Stimulated activated CD8-positive, alpha-beta memory T cell treated with anti-CD3 and anti-CD28 coated beads, Interleukin-12 subunit alpha, Interleukin-12 subunit beta, amount 100 ng/mL, for 24 hours (primary cell): ENCODE data around the gene KRTAP5-9.
"Not testable (repeated sequence)": the region's sequence is repeated elsewhere in the genome, so short reads cannot be mapped to it uniquely, and the experiment has no call there.

ENCODE experiments used
- DNase-seq: peaks from one replicate; pipeline ENCODE4 v3.0.0-alpha.2; 2020; ENCODE audit errors: extremely low read depth

Gene KRTAP5-9

DNA sequence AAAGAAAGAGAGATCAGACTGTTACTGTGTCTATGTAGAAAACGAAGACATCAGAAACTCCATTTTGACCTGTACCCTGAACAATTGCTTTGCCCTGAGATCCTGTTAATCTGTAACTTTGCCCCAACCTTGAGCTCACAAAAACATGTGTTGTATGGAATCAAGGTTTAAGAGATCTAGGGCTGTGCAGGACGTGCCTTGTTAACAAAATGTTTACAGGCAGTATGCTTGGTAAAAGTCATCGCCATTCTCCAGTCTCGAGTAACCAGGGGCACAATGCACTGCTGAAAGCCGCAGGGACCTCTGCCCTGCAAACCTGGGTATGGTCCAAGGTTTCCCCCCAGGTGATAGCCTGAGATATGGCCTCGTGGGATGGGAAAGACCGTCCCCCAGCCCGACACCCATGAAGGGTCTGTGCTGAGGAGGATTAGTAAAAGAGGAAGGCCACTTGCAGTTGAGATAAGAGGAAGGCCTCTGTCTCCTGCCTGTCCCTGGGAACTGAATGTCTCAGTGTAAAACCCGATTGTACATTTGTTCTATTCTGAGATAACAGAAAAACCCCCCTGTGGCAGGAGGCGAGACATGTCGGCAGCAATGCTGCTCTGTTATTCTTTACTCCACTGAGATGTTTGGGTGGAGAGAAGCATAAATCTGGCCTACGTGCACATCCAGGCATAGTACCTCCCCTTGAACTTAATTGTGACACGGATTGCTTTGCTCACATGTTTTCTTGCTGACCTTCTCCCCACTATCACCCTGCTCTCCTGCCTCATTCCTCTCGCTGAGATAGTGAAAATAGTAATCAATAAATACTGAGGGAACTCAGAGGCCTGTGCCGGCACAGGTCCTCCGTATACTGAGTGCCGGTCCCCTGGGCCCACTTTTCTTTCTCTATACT lies 13.3 kb upstream of the KRTAP5-9 start:
- not testable (repeated sequence) for DNase-seq

DNA sequence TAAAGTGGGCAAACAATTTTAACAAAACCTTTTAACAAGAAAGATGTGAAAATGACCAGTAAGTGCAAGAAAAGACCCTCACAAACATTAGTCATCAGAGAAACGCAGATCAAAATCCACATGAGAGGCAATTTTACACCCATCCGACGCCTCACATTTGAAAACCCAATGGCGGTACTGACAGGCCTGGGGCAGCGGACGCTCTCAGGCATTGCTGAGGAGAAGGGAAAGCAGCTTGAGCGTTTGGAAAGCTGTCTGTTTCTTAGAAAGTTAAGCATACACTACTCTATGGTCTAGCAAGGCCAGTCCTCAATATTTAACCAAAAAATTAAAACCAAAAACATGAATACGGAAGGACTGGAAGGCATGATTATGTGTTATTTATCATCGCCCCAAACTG lies 12.4 kb upstream of the KRTAP5-9 start:
- DNase-seq = no peak

DNA sequence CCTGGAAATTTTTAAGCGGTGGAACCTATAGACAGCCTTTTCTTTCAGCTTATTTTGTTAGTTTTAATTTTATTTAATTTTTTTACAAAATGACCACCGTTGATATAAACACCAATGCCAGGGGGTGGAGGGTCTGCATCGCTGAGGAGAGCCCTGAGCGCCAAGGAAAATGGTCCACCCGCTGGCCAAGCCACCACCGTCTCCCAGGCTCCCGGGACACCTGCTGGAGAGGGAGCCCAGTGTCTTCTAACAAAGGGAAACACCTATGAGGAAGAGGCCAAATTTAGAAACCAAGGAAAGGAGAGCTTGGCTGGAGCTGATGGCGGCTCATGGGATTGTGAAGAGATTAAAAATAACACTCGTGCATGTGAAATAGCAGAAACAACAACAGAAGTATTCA lies 10.7 kb upstream of the KRTAP5-9 start:
- DNase-seq = no peak

DNA sequence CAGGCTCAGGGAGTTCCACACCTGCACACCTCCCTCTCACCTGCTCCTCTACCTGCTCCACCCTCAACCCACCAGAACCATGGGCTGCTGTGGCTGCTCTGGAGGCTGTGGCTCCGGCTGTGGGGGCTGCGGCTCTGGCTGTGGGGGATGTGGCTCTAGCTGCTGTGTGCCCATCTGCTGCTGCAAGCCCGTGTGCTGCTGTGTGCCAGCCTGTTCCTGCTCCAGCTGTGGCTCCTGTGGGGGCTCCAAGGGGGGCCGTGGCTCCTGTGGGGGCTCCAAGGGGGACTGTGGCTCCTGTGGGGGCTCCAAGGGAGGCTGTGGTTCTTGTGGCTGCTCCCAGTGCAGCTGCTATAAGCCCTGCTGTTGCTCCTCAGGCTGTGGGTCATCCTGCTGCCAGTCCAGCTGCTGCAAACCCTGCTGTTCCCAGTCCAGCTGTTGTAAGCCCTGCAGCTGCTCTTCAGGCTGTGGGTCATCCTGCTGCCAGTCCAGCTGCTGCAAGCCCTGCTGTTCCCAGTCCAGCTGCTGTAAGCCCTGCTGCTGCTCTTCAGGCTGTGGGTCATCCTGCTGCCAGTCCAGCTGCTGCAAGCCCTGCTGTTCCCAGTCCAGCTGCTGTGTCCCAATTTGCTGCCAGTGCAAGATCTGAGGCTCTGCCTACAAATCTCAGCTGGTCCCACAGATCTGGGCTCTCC lies 10.1 kb upstream of the KRTAP5-9 start, which contains the start of gene KRTAP5-8:
TSS of gene KRTAP5-8 (plus strand) at position 49 of the 689 bp plus-strand sequence. CDS start at position 80, 31 bp downstream.
- DNase-seq = not testable (repeated sequence)

DNA sequence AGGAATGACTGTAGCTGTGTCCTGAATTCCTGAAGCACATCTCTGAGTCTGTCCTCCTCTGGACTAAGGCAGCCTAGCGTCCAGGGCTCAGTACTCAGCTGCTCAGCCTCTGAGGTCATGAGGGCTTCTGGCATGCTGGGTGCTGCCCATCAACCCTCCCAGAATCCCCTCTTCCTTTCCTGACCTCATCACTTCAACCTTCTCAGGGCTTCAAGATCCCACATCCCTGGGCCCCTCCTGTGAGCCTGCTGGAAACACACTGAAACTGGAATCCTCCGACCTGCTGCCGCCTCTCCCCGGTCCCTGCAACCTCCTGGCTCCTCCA lies 9.6 kb upstream of the KRTAP5-9 start:
- DNase-seq = no peak

DNA sequence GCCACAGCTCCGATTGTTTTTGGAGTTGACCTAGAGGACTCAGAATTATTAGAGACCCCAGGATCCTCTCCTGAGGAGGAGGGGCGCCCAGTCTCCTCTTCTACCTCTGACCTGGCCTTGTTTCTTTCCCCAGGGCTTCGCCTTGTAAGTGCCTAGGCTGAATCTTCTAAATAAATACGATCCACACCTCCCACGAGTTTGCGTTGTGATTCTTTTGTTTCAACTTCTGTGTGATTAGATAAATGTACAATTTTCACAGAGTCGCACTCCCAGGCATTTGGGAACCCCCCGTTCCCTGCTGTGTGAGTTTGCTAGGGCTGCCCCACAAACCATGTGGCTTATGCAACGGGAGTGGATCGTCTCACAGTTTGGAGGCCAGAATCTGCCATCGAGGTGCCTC lies 9.2 kb upstream of the KRTAP5-9 start:
- DNase-seq = no peak

DNA sequence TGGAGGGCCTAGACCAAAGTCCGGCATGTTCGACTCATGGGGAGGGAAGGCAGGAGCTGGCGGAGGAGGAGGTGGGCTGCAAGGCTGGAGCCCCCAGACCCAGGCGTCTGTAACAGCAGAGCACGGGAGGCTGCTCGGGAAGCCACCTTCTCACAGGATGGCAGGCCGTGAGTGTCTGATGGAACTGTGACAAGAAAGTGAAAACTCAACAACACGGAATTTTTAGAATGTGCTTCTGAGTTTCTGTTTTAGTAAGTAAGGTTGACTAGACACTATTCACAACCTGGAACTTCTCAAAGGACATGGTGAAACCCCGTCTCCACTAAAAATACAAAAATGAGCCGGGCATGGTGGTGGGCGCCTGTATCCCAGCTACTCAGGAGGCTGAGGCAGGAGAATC lies 8.2 kb upstream of the KRTAP5-9 start:
- not testable (repeated sequence) for DNase-seq

DNA sequence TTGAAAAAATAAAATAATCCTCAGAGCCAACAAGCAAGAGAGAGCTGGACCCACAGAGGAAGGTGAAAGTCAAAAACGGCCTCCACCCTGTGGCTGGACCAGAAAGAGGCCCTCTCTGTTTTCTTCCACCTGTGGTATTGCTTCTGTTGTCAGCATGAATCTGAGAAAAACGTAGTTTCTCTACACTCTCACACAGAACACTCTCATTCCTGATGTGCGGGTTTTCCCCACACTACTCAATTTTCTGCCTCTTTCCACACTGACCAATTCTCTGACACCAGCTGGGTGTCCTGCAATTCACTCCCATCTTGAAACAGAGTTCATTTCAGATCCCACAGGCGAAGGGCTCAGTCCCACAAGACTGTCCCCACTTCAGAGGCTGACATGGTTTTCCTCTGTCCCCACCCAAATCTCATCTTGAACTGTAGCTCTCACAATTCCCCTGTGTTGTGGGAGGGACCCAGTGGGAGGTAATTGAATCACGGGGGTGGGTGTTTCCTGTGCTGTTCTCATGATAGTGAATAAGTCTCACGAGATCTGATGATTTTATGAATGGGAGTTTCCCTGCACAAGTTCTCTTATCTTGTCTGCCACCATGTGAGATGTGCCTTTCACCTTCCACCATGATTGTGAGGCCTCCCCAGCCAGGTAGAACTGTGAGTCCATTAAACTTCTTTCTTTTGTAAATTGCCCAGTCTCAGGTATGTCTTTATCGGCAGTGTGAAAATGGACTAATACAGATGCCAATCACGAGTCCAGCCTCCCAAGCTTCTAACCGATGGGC lies 7.5 kb upstream of the KRTAP5-9 start:
- not testable (repeated sequence) for DNase-seq

DNA sequence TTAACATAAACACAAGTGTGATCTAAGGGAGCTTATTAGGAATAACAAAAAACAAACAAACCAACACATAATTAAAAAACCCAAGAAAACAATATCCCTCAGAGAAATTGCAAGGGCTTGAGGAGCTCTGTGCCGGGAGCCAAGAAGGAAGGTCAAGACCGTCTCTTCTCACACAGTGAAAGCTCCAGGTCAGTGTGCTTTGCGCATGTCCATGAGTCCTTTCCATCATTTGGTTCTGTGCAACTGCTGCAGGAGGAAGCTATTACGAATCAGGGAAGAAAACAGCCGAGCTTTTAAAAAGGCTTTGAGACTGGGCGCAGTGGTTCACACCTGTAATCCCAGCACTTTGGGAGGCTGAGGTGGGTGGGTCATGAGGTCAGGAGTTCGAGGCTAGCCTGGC lies 5.8 kb upstream of the KRTAP5-9 start:
- DNase-seq = no peak

DNA sequence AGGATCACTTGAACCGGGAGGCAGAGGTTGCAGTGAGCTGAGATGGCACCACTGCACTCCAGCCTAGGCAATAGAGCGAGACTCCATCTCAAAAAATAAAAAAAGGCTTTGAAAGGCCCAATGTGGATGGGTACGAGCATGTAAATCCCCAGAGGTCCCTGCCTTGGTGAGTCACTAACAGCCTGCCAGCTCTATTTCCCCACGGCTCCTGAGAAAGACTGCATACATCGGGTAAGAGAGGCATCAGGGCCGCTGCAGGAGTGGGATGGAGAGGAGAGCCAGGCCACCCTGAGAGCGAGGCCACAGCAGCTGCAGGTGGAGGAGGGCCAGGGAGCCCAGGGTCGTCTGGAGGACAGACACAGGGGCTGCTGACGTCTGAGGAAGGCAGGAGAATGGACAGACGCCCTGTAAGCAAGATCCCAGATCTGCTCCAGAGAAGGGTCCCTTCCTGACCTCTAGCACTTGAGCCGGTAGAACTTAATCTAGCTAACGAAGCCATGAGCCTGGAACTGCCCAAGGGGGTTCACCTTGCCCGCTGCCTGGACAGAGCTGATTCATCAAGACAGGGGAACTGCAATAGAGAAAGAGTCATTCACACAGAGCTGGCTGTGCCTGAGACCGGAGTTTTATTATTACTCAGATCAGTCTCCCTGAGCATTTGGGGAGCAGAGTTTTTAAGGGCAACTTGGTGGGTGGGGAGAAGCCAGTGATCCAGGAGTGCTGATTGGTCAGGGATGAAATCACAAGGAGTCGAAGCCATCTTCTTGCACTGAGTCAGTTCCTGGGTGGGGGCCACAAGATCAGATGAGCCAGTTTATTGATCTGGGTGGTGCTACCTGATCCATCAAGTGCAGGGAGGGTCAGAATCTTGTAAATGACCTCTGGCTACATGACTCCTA lies 5.1 kb upstream of the KRTAP5-9 start:
- DNase-seq = no peak

DNA sequence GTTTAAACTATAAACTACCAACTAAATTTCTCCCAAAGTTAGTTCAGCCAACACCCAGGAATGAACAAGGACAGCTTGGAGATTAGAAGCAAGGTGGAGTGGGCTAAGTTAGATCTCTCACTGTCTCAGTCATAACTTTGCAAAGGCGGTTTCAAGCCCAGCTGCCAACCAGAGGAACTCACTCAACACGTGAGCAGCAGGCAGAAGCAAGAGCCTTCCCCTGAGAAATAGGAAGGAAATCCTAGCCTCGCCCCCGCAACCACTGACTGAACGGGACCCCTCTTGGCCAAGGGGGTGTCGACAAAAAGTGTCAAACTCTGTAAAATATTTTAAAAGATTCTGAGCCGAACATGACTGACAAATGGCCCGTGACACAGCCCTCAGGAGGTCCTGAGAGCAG lies 4.4 kb upstream of the KRTAP5-9 start:
- DNase-seq = no peak

DNA sequence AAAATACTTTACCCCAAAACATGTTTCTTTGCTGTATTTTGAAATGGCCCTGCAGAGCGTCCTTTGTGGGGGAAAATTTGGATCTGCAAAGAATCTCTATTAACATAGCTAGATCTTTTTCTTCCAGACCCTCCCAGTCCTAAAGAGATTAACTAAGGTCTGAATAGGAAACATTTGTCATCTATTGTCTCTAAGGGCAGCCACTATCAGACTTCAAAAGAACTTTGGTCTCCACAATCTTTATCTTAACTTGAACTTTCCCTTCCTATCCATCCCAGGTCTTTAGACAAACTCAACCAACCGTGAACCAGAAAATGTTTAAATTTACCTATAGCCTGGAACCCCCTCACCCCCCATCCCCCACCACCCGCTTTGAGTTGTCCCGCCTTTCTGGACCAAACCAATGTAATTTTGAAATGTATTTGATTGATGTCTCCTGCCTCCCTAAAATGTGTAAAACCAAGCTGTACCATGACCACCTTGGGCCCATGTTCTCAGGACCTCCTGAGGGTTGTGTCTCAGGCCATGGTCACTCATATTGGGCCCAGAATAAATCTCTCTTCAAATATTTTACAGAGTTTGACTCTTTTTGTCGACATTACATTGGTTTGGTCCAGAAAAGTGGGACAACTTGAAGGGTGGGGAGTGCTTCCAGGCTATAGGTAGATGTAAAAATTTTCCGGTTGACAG lies 3.5 kb upstream of the KRTAP5-9 start:
- DNase-seq = no peak

DNA sequence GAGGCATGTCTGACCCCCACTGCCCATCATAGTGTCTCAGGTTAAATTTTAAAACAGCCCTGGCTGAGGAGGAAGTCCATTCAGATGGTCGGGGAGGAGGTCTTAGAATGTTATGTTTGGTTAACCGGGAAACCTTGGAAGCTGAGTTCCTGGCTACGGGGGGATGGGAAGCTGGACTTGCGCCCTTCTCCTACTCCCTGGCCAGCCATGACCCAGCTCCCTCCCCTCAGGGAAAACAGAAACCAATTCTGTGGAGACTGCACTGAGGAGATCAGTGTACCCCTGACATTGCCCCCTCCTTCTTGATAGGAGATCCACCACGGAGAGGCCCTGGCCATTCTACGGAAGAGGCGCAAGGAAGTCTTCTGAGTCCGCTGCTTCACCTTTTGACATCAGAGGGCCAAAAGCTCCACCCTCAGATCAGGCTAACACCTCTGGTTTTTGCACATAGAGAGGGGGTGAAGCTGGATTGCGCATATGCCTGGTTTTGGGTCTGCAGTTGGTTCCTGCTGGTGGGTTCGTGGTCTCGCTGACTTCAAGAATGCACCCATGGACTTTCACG lies 2.7 kb upstream of the KRTAP5-9 start:
- DNase-seq = no peak

DNA sequence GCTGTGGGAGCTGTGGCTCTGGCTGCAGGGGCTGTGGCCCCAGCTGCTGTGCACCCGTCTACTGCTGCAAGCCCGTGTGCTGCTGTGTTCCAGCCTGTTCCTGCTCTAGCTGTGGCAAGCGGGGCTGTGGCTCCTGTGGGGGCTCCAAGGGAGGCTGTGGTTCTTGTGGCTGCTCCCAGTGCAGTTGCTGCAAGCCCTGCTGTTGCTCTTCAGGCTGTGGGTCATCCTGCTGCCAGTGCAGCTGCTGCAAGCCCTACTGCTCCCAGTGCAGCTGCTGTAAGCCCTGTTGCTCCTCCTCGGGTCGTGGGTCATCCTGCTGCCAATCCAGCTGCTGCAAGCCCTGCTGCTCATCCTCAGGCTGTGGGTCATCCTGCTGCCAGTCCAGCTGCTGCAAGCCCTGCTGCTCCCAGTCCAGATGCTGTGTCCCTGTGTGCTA lies 514 bp downstream of the KRTAP5-9 start:
- no peak for DNase-seq

DNA sequence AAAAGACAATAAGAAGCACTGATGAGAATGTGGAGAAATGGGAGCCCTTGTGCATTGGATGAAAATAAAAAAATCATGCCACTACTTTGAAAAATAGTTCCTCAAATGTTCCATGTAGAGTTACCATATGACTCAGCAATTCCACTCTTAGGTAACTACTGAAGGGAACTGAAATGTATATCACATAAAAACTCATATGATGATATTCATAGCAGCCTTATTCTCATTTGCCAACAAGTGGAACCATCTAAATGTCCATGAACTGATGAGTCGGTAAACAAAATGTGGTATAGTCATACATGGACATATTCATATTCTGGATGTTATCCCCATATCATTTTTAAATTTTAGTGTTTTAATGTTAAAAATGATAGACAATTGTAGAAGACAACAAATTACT lies 3.5 kb downstream of the KRTAP5-9 start:
- DNase-seq = no peak

DNA sequence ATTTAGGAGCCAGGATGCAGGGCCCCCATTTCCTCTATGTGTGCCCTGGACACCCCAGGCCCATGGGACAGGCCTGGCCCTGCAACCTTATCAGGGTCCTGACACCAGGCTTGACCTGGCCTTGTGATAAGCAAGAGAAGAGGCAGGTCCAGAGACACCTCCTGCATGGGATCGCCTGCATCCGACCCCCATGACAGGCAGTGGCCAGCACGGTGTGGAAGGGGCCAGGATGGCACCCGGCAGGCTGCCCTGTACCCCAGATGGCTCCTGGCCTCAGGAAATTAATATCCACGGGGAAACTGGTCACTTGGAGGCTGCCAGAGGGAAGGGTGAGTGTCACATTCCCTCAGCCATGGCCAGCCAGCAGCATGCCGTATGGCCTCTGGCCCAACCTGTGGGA lies 6.8 kb downstream of the KRTAP5-9 start:
- no peak for DNase-seq

DNA sequence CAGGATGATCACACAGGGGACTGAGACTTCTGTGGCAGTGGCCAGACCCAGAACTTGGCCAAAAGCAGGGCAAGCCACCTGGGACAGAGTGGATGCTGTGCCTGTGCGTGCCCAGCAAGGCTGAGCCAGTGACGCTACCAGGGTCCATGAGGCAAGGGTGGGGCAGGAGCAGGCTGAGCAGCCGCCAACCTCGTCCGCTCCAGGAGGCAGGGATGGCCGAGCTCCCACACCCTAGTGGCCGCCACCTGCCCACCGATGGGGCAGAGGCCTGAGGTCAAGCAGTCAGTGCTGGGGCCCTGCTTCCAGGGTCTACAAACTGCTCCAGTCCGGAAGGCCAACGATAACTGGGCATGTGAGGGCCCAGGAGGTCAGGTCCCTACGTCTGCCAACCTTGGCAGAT lies 7.3 kb downstream of the KRTAP5-9 start:
- no peak for DNase-seq

DNA sequence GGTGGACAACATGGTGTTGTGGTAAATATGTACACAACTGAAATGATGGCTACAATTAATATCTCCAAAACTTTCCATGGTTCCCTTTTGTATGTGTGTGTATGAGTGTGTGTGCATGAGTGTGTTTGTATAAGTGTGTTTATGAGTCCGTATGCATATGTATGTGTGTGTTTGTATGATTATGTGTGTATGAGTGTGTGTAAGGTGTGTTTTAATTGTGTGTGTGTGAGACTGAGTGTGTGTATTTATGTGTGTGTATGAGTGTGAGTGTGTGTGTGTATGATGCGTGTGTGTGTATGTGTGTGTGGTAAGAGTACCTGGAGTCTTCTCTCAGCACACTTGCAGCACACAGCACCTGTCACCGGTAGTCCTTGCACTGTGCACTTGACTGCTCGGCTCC lies 7.8 kb downstream of the KRTAP5-9 start:
- DNase-seq = no peak

DNA sequence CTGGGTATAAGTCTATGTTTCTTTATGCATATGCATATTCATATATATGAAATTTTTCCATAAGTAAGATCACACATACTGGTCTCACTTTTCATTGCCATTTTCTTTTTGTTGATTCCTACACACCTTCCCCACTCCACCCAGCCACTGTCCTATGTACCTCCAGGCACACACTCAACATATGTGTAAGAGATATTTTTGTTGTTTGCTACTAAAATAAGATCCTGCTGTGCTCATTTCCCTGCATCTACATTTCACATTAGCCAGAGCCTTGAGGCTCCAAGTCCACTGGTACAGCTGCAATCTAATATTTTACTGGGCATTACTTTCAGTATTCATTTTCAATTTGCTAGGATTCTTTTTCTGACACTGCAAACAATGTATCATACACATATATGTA lies 9.0 kb downstream of the KRTAP5-9 start:
- no peak for DNase-seq

DNA sequence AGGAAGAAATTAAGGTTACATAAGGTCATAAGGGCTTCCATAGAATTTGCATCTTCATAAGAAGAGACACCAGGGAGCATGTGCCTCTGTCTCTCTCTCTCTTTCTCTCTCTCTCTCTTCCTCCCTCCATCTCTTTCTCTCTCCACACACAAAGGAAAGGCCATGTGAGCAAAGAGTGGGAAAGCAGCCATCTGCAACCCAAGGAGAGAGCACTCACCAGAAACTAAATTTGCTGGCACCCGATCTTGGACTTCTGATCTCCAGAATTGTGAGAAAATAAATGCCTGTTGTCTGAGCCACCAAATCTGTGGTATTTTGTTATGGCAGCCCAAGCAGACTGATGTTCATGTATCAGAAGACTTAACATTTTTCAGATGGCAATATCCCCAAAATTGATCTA lies 10.8 kb downstream of the KRTAP5-9 start:
- DNase-seq = no peak
